HG02870 (cell line): Measurements from ENCODE around the gene ZNF451.

Source experiments
- ATAC-seq: cut with Tn5 transposase; IDR thresholded peaks from one replicate; pipeline ENCODE4 v1.9.1; 2021; ENCODE audit warnings: mild to moderate bottlenecking, moderate library complexity; ENCODE audit not compliant: unreplicated experiment

The ZNF451 gene

DNA sequence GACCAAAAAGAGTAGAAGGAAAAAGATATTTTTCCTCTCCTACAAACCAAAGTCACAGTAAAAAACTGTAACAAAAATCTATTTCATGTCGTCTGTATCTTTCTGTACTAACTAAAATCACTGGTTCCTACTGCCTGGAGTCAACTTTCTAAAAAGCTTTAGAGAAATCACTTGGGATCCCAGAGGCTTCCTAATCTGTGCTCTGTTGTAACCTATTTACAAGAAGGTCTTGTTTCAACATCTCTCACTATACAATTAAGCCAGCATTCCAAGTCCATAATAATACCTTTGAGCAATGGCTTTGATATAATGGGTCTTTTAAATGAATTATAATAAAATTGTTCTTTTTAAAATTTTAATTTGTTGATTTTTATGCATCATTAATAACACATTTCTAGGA lies 111.7 kb downstream of the ZNF451 start:
- no peak for ATAC-seq

DNA sequence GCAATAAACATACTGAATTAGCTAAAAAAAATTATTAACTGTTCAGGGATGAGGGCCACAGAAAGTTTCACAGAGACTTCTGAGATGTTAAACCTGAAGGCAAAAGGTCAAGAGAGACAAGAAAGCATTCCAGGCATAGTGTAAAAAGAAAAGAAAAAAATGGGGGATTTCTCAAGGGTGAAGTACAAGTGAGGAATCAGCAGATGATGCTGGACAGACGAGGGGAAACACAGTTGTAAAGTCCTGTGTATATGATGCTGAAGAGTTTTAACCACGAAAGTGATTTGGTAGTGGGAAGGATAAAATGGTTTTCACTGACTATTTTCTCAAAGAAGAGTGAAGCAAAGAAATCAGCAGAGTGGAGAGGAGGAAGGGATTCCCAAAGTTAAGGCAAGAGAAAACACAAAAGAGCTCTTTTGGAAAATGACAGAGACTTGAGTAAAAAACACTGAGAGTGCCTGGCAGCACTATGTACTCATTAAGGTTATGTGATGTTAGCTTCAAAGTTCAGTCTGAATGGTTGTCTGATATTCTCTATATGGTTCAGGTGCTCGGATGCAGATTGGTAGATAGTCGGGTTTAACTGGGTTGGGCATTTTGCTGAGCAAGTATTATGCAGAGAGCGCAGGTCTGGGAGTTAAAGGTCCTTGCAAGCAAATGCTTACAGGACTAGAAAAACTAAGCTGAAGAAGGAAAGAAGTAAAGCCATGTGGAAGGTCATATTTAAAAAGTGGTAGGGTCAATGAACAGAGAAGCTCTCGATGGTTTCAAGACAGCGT lies 115.8 kb downstream of the ZNF451 start:
- ATAC-seq, result no peak

DNA sequence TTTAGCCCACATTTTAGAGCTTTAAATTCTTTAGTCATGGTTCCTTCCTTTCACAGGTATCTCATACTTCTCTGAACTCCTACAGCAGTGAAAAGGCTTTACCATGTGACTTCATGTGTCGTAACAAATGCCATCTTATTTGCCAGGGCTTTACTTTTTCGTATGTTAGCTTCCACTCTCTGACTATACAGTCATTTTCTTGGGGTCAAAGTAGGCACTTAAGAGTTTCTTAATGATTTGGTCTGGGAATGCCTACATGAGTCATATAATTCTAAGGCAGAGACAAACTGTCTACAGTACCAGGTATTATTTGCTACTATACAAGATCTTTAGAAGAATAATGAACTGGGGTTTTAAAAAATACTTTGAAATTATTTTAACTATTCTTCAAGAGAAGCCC lies 117.2 kb downstream of the ZNF451 start:
- ATAC-seq, result no peak

GRCh38 chr6:57207872-57208271 lies 117.9 kb downstream of the ZNF451 start:
- ATAC-seq, result no peak

DNA sequence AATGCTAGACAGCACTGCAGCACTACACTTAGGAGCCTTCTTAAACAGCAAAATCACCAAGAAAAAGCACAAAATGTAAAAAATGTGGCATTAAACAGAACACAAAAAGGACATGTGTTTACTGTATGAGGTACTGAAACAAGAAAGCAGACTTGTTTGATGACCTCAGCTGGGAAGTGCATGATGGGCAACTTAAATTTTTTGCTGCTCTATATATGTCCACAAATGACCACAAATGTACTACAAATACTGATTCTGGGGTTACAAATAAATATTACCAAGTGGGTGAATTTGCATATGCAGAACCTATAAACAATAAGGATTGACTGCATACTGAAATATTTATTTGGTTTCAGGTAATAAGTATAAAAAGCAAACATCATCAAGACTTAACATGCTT lies 119.0 kb downstream of the ZNF451 start:
- ATAC-seq, result no peak

- no peak for ATAC-seq
Observed at GRCh38 chr6:57210060-57210459, 120.1 kb downstream of the ZNF451 start.

DNA sequence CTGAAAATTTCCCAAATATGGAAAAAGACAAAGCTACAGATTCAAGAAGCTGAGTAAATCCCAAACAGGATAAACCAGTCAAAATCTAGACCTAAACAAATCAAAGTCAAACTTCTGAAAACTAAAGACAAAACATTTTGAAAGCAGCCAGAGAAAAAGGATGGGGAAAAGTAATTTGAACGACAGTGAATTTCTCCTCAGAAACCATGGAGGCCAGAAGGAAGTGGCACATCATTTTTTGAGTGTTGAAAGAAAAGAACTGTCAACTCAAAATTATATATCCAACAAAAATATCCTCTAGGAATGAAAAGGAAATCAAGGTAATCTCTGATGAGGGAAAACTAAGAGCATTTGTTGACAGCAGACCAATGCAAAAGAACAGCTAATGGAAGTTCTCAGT lies 125.3 kb downstream of the ZNF451 start:
- no peak for ATAC-seq

- no peak for ATAC-seq
Observed at GRCh38 chr6:57216235-57217101, 126.5 kb downstream of the ZNF451 start.

DNA sequence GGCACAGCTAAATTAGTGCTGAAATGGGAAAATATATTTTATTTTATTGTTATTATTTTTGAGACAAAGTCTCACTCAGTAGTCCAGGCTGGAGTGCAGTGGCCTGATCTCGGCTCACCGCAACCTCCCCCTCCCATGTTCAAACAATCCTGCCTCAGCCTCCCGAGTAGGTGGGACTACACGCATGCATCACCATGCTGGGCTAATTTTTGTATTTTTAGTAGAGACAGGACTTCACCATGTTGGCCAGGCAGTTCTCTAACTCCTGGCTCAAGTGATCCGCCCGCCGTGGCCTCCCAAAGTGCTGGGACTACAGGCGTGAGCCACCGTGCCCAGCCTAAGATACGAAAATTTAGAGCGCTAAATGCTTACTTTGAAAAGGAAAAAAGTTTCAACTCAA lies 127.3 kb downstream of the ZNF451 start:
- no peak for ATAC-seq
